GM21526 (cell line): ENCODE results near the gene TIMM10.

Experiments used
- ATAC-seq: cut with Tn5 transposase; IDR thresholded peaks from one replicate; pipeline ENCODE4 v1.9.1; 2021; ENCODE audit warnings: moderate library complexity; ENCODE audit not compliant: unreplicated experiment, low FRiP score

The TIMM10 gene

GRCh38 chr11:57508341-57509170 is 22.0 kb downstream of the TIMM10 start:
- ATAC-seq: no peak

DNA sequence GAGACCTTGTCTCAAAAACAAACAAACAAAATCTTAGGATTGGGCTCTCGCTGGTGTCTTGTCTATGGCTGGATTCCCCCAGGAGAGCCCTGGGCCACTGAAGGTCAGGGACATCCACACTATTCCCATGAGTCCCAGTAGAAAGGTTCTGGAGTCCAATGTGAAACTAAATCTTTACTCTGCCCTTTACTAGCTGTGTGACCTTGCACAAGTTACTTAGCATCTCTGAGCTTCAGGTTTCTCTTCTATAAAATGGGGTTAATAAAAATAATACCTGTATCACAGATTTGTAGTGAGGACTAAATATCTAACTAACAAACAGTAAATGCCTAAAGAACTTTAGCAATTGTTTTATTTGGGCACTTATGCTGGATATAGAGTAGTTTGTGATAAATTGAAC is 24.0 kb downstream of the TIMM10 start:
- no peak for ATAC-seq

DNA sequence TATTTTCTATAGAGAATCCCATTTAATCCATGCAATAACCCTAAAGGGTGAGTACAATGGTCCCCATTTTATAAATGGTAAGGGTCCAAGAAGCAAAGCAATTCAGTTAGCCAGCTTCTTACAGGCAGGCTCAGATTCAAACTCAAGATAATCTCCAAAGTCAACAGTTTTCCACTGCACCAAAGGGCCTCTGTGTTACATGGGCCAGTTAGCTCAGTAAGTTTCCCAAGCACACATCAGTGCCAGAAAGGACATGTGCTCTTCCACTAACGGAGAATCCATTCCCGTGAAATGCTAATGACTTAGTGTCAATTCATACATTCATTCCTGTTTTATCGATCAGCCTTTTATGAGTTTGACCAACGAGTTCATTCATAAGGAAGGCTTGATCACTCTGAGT is 26.0 kb downstream of the TIMM10 start:
- no peak for ATAC-seq

- no peak for ATAC-seq
These were observed 27.7 kb downstream of the TIMM10 start for GRCh38 chr11:57502870-57503269.

- ATAC-seq: no peak
These were observed 28.2 kb downstream of the TIMM10 start for GRCh38 chr11:57502376-57502775.

- ATAC-seq: no peak
These were observed 28.6 kb downstream of the TIMM10 start for GRCh38 chr11:57501953-57502352.

GRCh38 chr11:57500926-57501325 is 29.6 kb downstream of the TIMM10 start:
- no peak for ATAC-seq

GRCh38 chr11:57500515-57500914 is 30.0 kb downstream of the TIMM10 start:
- ATAC-seq: no peak

GRCh38 chr11:57499983-57500461 is 30.5 kb downstream of the TIMM10 start:
- no peak for ATAC-seq

- no peak for ATAC-seq
These were observed 31.1 kb downstream of the TIMM10 start for GRCh38 chr11:57499413-57499982.

- no peak for ATAC-seq
These were observed 32.0 kb downstream of the TIMM10 start for GRCh38 chr11:57498540-57498939.

- ATAC-seq: no peak
These were observed 33.0 kb downstream of the TIMM10 start for GRCh38 chr11:57497303-57498247.

- no peak for ATAC-seq
These were observed 34.3 kb downstream of the TIMM10 start for GRCh38 chr11:57496109-57496820.

DNA sequence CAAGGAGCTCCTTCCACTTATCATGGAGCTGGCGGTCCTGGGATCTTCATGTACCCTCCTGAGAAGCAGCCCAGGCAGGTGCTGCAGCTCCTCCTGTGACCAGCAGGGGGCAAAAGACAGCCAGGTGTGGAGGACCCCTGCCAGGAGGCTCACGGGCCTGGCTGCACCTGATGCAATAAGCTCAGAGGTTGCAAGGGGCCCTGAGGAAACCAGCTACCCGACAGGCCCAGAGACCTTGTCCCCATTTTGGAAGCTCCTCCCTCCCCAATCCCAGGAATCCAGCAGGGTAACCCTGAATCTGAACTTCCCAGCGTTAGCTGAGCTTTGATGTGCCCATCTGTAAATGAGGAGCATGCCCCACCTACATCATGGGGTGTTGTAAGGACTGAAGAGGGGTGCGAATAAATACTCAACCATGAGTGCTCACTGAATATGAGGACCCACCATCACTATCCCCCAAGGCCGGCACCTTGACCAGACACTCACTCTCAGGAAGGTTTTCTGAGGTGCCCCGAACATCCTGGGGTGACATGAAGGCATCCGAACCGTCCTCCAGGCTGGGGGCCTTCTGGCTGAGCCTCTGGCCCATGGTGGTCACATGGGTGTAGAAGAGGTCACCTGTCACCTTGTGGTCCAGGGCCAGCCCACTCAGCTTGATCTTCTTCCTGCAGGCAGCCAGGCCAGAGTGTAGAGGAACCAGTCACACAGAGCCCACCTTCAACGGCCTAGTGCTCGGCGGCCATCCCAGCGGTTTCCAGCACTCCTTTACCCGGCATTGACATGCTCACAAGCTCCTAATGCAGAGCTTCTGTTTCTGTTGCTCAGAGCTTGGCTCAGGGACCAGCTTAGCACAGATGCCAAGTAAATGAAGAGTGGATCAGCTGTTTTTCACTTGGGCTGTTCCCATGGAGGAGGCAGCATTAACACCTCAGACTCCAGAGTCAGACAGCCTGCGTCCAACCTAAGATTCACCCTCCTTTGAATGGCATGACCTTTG is 36.7 kb downstream of the TIMM10 start:
- peak; percentile 68 for ATAC-seq

GRCh38 chr11:57491371-57492061 is 39.0 kb downstream of the TIMM10 start:
- ATAC-seq: no peak

DNA sequence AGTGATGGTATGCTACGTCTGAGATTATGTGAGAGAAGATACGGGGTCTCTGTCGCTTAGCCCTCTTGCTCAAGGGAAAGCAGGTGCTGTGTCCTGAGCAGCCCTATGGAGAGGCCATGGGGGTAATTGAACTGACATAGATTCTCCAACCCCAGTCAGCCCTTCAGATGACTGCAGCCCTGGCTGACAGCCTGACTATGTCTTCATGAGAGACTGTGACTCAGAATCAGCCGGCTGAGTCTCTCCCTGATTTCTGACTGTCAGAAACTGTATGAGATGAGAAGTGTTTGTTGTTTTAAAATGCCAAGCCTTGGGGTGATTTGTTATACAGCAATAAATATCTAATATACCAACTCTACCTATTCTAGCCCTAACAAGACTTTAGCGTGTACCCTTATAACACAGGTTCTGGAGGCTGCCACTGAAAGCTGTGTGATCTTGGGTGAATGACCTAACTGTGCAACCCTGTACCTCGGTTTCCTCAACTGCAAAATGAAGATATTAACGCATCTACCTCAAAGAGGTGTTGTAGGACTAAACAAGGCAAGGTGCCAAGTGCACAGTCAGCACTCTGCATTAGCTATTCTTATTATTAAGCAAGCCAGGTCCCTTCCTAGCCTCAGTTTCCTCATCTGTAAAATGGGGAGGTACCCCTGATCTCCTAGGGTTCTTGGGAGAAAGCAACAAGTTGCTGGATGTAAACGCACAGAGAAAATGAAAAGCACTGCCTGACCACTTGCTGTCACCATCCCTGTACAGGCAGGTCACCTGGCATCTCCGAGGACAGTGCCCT is 39.9 kb downstream of the TIMM10 start:
- no peak for ATAC-seq

- no peak for ATAC-seq
These were observed 42.5 kb downstream of the TIMM10 start for GRCh38 chr11:57487920-57488659.
